Measurements from ENCODE around the gene AP3S2.

AP3S2 gene

GRCh38 chr15:89910891-89911626, 17.3 kb upstream of the AP3S2 start:
- TF ChIP-seq CTCF (IDR thresholded peaks at IDR 0.05) = no peak
- H2AFZ ChIP-seq = no peak overlapping the region

GRCh38 chr15:89909611-89910010, 15.8 kb upstream of the AP3S2 start:
- H3K27me3 ChIP-seq (ENCODE audit: control insufficient read depth, insufficient read depth, low read length) = no peaks in the 10 kb centered on the region
- H3K4me3 ChIP-seq (ENCODE audit: low read depth, low read length) = no peak overlapping the region
- no peaks in the 10 kb centered on the region for H3K79me2 ChIP-seq
- H3K9ac ChIP-seq = no peak overlapping the region
- no peak for TF ChIP-seq CTCF (IDR thresholded peaks at IDR 0.05)
- no peak overlapping the region for H2AFZ ChIP-seq
- H3K4me2 ChIP-seq (ENCODE audit: low read length) = no peak overlapping the region
- no peaks in the 10 kb centered on the region for H3K36me3 ChIP-seq (ENCODE audit: control insufficient read depth, insufficient read depth, low read length)
- H3K27ac ChIP-seq = no peak overlapping the region
- no peaks in the 10 kb centered on the region for H3K4me1 ChIP-seq
- no peaks in the 10 kb centered on the region for H3K9me3 ChIP-seq (ENCODE audit: control insufficient read depth, low read length)

More at GRCh38 chr15:89910891-89911626, 17.3 kb upstream of the AP3S2 start:
- Histone ChIP-seq H3K27ac (no peak overlapping the region), H3K9ac (no peak overlapping the region), H3K9me3 (ENCODE audit: control insufficient read depth, low read length) (no peaks in the 10 kb centered on the region), H3K4me2 (ENCODE audit: low read length) (no peak overlapping the region), H3K4me1 (no peaks in the 10 kb centered on the region), H3K36me3 (ENCODE audit: control insufficient read depth, insufficient read depth, low read length) (no peaks in the 10 kb centered on the region), H3K4me3 (ENCODE audit: low read depth, low read length) (no peak overlapping the region), H3K27me3 (ENCODE audit: control insufficient read depth, insufficient read depth, low read length) (no peaks in the 10 kb centered on the region), H3K79me2 (no peaks in the 10 kb centered on the region)

- no peak overlapping the region for H3K4me2 ChIP-seq (ENCODE audit: low read length)
- no peaks in the 10 kb centered on the region for H3K4me1 ChIP-seq
- no peak overlapping the region for H2AFZ ChIP-seq
- H3K36me3 ChIP-seq (ENCODE audit: control insufficient read depth, insufficient read depth, low read length) = no peaks in the 10 kb centered on the region
- H3K4me3 ChIP-seq (ENCODE audit: low read depth, low read length) = no peak overlapping the region
- no peaks in the 10 kb centered on the region for H3K79me2 ChIP-seq
- TF ChIP-seq CTCF (IDR thresholded peaks at IDR 0.05) = no peak
- H3K9me3 ChIP-seq (ENCODE audit: control insufficient read depth, low read length) = no peaks in the 10 kb centered on the region
- no peak overlapping the region for H3K9ac ChIP-seq
- no peaks in the 10 kb centered on the region for H3K27me3 ChIP-seq (ENCODE audit: control insufficient read depth, insufficient read depth, low read length)
- no peak overlapping the region for H3K27ac ChIP-seq
Measured at GRCh38 chr15:89908226-89908625, 14.4 kb upstream of the AP3S2 start.

- H3K4me2 ChIP-seq (ENCODE audit: low read length) = no peak overlapping the region
- no peaks in the 10 kb centered on the region for H3K79me2 ChIP-seq
- H3K27me3 ChIP-seq (ENCODE audit: control insufficient read depth, insufficient read depth, low read length) = no peaks in the 10 kb centered on the region
- TF ChIP-seq CTCF (IDR thresholded peaks at IDR 0.05) = no peak
- no peak overlapping the region for H3K9ac ChIP-seq
- H2AFZ ChIP-seq = no peak overlapping the region
- H3K4me3 ChIP-seq (ENCODE audit: low read depth, low read length) = no peak overlapping the region
- H3K36me3 ChIP-seq (ENCODE audit: control insufficient read depth, insufficient read depth, low read length) = no peaks in the 10 kb centered on the region
- H3K4me1 ChIP-seq = no peaks in the 10 kb centered on the region
- no peak overlapping the region for H3K27ac ChIP-seq
- no peaks in the 10 kb centered on the region for H3K9me3 ChIP-seq (ENCODE audit: control insufficient read depth, low read length)
Measured at GRCh38 chr15:89907289-89907688, 13.5 kb upstream of the AP3S2 start.

GRCh38 chr15:89905846-89906378, 12.1 kb upstream of the AP3S2 start:
- H3K4me3 ChIP-seq (ENCODE audit: low read depth, low read length) = no peak overlapping the region
- TF ChIP-seq CTCF (IDR thresholded peaks at IDR 0.05) = no peak
- H2AFZ ChIP-seq = no peak overlapping the region
- no peaks in the 10 kb centered on the region for H3K4me1 ChIP-seq
- H3K9me3 ChIP-seq (ENCODE audit: control insufficient read depth, low read length) = no peaks in the 10 kb centered on the region
- no peak overlapping the region for H3K9ac ChIP-seq
- H3K27me3 ChIP-seq (ENCODE audit: control insufficient read depth, insufficient read depth, low read length) = no peaks in the 10 kb centered on the region
- H3K4me2 ChIP-seq (ENCODE audit: low read length) = no peak overlapping the region
- no peaks in the 10 kb centered on the region for H3K79me2 ChIP-seq
- H3K27ac ChIP-seq = no peak overlapping the region
- no peaks in the 10 kb centered on the region for H3K36me3 ChIP-seq (ENCODE audit: control insufficient read depth, insufficient read depth, low read length)

Measured in parathyroid adenoma (tissue), 2 donors.